Omental fat pad (tissue), 4 donors: ENCODE data around the gene CYP2D6. TPM values are rescaled to one million over a fixed set of nuclear protein-coding genes. Genes with fewer than 3 reads are reported as not detected.
"Not testable (repeated sequence)": the region's sequence is repeated elsewhere in the genome, so short reads cannot be mapped to it uniquely, and the experiment has no call there.

Experiments
- ATAC-seq: fragments of 150-250 bp; one replicate; pipeline ENCODE4 v1.9.1; 2016; ENCODE audit warnings: mild to moderate bottlenecking, moderate library complexity; ENCODE audit not compliant: low FRiP score
- DNase-seq: peaks from one replicate; pipeline ENCODE4 v3.0.0-alpha.2; 2019; ENCODE audit warnings: low spot score
- CTCF ChIP-seq, 3 donors: fragments of 450-650 bp; IDR thresholded peaks; one replicate each; pipeline ENCODE4 v1.5.1; 2016 to 2017; ENCODE audit warnings: antibody characterized with exemption in 3 of 3, mild to moderate bottlenecking in 3 of 3, moderate library complexity in 2 of 3
- total RNA-seq, 4 donors: library from RNA; depleted of rRNA; stranded (reverse); fragments of >200 nt; gene quantifications; one replicate each; pipeline ENCODE4 v1.1.0, GENCODE V29; 2016

The CYP2D6 gene
- total RNA-seq, 4 donors from 2014 or later, result 0.28 to 1.1 (median 0.49) TPM

GRCh38 chr22:42127606-42128005, 3.0 kb downstream of the CYP2D6 start:
- TF ChIP-seq CTCF (IDR thresholded peaks at IDR 0.05), result no peak
- DNase-seq, result no peak
- ATAC-seq, result no peak

DNA sequence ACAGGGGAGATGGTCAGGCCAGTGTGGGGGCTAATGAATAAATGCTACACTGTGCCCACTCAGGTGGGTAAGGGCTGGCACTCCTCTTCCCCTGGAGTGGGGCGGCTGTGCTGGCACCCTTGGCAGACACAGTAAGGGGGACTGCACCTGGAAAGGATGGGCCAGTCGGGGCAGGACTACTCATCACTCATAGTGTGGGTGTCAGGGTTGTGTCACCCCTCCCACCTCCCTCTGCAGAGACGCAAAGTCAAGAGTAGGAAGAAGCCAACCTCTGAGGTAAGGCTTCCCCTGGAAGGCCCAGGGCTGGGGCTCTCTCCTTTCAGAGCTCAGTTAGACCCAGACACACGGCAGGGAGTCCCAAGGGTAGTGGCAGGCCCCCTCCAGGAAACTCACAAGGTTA, 7.1 kb downstream of the CYP2D6 start:
- not testable (repeated sequence) for ATAC-seq, DNase-seq

GRCh38 chr22:42120231-42121021, 10.2 kb downstream of the CYP2D6 start:
- DNase-seq, ATAC-seq: not testable (repeated sequence)

DNA sequence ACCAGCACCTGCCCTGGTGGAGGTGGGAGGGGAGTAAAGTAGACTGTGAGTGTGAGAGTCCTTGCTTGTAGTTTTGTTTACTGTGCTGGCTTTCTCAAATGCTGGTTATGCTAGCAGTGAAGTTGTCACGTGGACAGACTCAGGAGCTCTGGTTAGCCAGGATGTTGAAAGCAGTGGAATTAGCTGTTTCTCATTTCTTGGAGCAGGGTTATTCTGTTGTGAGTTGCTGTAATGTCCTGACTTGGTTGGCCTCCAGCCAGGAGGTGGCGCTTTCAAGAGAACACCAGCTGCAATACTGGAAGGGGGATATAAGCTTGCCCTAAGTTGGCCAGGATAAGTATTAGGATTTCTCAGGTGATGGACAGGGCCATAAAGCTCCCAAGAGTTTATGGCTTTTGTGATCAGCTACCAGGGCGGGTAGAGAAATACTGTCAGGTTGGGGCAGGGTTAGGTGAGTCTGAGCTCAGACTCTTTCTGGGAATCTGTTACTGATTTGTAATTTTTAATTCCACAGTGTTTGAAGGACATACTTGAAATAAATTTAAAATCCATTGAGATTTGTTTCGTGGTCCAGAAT, 13.7 kb downstream of the CYP2D6 start:
- TF ChIP-seq CTCF (IDR thresholded peaks at IDR 0.05), result no peak
- no peak for ATAC-seq
- DNase-seq, result no peak

DNA sequence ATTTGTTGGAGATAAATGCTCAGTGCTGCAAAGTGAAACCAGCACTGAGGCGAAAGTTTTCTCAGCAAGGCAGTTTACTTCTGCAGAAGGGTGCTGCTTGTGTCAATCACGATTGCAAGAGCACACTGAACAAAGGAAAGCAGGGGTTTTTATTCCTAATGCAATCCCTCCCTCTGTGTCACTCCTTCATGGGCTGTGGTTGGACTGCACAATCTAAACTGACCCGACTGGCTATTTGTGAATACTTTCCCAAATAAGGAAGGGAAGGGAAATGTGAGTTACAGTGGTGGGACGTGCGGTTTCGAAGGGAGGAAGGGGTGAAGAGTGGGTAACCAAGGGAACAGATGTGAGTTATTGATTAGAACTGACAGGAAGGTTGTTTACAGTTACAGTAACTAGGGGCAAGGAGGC, 15.2 kb downstream of the CYP2D6 start:
- DNase-seq, ATAC-seq: not testable (repeated sequence)

GRCh38 chr22:42114721-42115120, 15.9 kb downstream of the CYP2D6 start:
- ATAC-seq, result no peak

DNA sequence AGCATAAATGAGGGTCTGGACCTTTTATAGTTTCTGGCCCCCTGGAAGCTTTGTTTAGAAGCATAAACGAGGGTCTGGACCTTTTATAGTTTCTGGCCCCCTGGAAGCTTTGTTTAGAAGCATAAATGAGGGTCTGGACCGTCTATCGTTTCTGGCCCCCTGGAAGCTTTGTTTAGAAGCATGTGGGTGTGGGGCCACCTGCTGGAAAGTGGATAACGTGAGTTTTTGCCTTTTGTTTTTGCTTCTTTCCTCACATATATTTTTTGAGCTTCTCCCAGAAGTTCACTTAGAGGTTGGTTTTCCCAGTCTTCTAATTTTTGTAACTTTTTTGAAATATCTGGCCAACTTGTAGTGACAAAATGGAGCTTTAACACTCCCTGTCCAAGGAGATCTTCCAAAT, 17.8 kb downstream of the CYP2D6 start:
- not testable (repeated sequence) for DNase-seq, ATAC-seq

More at GRCh38 chr22:42114721-42115120, 15.9 kb downstream of the CYP2D6 start:
- DNase-seq, result no peak
- no peak for TF ChIP-seq CTCF (IDR thresholded peaks at IDR 0.05)

DNA sequence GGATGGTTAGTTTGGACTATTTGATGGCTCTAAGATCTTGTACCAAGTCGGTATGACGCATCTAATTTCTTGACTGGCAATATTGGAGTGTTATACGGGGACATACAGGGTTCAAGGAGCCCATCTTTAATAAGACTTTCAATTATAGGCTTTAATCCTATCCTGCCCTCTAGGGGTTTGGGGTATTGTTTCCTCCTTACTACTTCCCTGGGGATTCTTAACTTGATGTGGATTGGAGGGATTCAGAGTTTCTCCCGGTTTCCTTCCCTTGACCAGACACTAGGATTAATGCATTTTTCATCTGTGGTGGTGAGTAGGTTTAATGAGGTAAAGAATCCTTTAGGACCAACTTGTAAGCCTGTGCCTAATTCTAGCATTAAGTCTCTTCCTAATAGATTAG, 18.8 kb downstream of the CYP2D6 start:
- no peak for ATAC-seq
- no peak for DNase-seq
- no peak for TF ChIP-seq CTCF (IDR thresholded peaks at IDR 0.05)

DNA sequence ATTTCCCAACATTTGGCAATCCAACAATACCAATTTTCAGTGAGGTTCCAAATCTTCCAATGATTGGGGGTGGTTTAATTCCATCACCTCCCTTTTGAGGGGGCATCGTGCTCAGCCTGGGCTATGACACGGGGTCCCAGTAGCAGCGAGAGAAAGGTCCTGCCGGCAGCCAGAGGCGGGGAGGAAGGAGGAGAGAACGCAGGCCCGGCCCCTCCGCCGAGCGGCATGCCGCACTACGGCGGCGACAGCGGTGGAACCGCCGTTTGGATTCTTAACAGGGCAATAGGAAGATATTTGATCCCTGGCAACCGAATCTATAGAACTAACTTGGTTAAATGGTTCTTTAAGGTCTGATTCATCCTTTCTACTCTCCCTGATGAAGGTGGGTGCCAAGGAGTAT, 21.8 kb downstream of the CYP2D6 start:
- no peak for TF ChIP-seq CTCF (IDR thresholded peaks at IDR 0.05)
- DNase-seq (no peak), ATAC-seq (no peak)

GRCh38 chr22:42104332-42104860, 26.2 kb downstream of the CYP2D6 start:
- not testable (repeated sequence) for ATAC-seq, DNase-seq
